Gastrocnemius medialis (tissue), 4 donors: Measurements from ENCODE around the gene ATP5F1D. TPM values are rescaled to one million over a fixed set of nuclear protein-coding genes. Genes with fewer than 3 reads are reported as not detected.

Experiments
- ATAC-seq, 2 donors: fragments of 150-250 bp; one replicate each; pipeline ENCODE4 v1.9.1; 2016
- DNase-seq, 2 donors: peaks; one replicate each; pipeline ENCODE4 v3.0.0-alpha.2; 2019
- H3K27ac ChIP-seq, 4 donors: fragments of 200-600 bp; sonication (generic); 1 replicate in 1 of 4; 2 replicates in 3 of 4; pipeline ENCODE4 v1.5.1; 2016 to 2018; ENCODE audit warnings: mild to moderate bottlenecking in 2 of 4, moderate library complexity in 1 of 4
- H3K27me3 ChIP-seq, 3 donors: fragments of 200-600 bp; sonication (generic) in 2 of 3; 1 replicate in 1 of 3; 2 replicates in 2 of 3; pipeline versions ENCODE4 v1.5.1 to v1.6.0; 2016 to 2019; ENCODE audit warnings: mild to moderate bottlenecking in 1 of 3, moderate library complexity in 1 of 3
- H3K36me3 ChIP-seq, 2 donors: fragments of 200-600 bp; sonication (generic) in 1 of 2; one replicate each; pipeline ENCODE4 v1.5.1; 2017 to 2018
- H3K4me1 ChIP-seq, 2 donors: fragments of 200-600 bp; sonication (generic) in 1 of 2; one replicate each; pipeline ENCODE4 v1.5.1; 2016 to 2017; ENCODE audit warnings: mild to moderate bottlenecking in 2 of 2
- H3K4me3 ChIP-seq, 4 donors: fragments of 200-600 bp; sonication (generic) in 3 of 4; 1 replicate in 1 of 4; 2 replicates in 3 of 4; pipeline ENCODE4 v1.5.1; 2016 to 2019; ENCODE audit warnings: mild to moderate bottlenecking in 2 of 4
- H3K9me3 ChIP-seq, 3 donors: fragments of 200-600 bp; sonication (generic) in 2 of 3; 1 replicate in 1 of 3; 2 replicates in 2 of 3; pipeline ENCODE4 v1.5.1; 2016 to 2019
- CTCF ChIP-seq, 5 experiments: fragments of 450-650 bp in 3 of 5; fragments of 200-600 bp in 2 of 5; sonication (generic) in 2 of 5; IDR thresholded peaks in 4 of 5; conservative IDR thresholded peaks in 1 of 5; 1 replicate in 4 of 5; 2 replicates in 1 of 5; pipeline ENCODE4 v1.5.1; 2016 to 2019; ENCODE audit warnings: antibody characterized with exemption in 5 of 5, mild to moderate bottlenecking in 3 of 5, moderate library complexity in 3 of 5
- POLR2A ChIP-seq, 2 donors: fragments of 450-650 bp; IDR thresholded peaks; one replicate each; pipeline ENCODE4 v1.6.1; 2017; ENCODE audit warnings: antibody characterized with exemption in 2 of 2, mild to moderate bottlenecking in 2 of 2, moderate library complexity in 2 of 2
- in situ Hi-C, 4 donors: fragments of 200-750 bp; cut with MboI; loops; one replicate each; pipeline versions ENCODE4 v1.15.0 to v1.8.0; 2017; ENCODE audit warnings: low sequenced_read_pairs in 4 of 4
- intact Hi-C: fragments of 100-400 bp; cut with DNase I; formaldehyde crosslinking; loops from one replicate; pipeline ENCODE4 v1.15.1; 2023; ENCODE audit warnings: low total_unique reads
- total RNA-seq, 4 donors: library from RNA; depleted of rRNA; stranded (reverse); fragments of >200 nt; gene quantifications; one replicate each; pipeline versions ENCODE4 v1.1.0 to v1.2.3, GENCODE V29; 2016

ATP5F1D gene
- total RNA-seq, 4 donors from 2014 or later: 189 to 442 (median 273) TPM

- no peaks in the 10 kb centered on the region for H3K9me3 ChIP-seq
- ATAC-seq: no peak
- DNase-seq: no peak
- TF ChIP-seq POLR2A (IDR thresholded peaks at IDR 0.05) (no peak), CTCF (IDR thresholded peaks at IDR 0.05 in 4 of 5, conservative IDR thresholded peaks at IDR 0.05 in 1 of 5) (no peak)
- no peak overlapping the region for H3K27ac ChIP-seq
- peaks cover 3 to 9% of the 10 kb centered on the region in 2 donors for H3K4me1 ChIP-seq
- no peak overlapping the region for H3K4me3 ChIP-seq
- intact Hi-C loops: no loop called here
- in situ Hi-C loops: no loop called here
- no peaks in the 10 kb centered on the region for H3K36me3 ChIP-seq
- peaks cover 4 to 6% (median 5%) of the 10 kb centered on the region in 3 donors for H3K27me3 ChIP-seq
Observed at GRCh38 chr19:1233115-1233667, 8.4 kb upstream of the ATP5F1D start.

DNA sequence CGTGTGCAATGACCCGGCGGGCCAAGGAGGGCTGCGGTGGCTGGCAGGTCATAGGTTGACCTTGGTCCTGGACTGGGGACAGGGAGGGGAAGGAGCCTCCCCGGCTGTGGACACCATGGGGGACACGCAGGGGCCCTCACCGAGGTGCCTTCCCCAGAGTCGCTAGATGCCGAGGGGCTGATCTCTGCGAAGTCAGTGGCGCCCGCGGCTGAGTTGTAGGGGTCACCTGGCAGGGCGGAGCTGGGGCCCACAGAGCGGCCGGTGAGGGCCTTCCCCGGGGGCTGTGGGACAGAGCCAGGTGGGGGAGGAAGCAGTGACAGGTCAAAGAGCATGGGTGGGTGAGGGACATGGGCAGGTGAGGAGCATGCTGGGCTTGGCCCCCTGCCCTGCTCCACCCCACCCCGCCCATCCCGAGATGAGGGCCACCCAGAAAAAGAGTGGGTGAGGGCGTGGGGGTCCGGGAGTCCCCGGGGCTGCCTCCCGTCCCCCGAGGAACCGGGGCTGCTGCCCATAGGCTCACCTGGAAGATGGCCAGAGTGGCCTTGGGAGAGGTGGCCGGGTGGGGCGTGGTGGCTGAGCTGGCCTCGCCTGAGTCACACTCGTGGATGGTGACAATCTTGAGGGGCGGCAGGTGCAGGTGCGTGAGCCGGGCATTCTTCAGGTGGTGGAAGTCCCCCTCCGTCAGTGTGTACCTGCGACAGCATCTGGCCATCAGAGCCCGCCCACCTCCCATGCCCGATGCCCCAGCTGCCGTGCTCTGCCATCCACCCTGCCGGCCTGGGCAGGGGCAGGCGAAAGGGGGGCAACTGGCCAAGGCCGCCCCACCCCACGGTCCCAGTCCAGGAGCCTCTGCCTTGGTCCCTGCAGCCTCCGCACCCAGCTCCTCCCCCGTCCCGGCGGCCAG, 7.2 kb upstream of the ATP5F1D start:
- in situ Hi-C loops (no loop called here), intact Hi-C loops (no loop called here)

DNA sequence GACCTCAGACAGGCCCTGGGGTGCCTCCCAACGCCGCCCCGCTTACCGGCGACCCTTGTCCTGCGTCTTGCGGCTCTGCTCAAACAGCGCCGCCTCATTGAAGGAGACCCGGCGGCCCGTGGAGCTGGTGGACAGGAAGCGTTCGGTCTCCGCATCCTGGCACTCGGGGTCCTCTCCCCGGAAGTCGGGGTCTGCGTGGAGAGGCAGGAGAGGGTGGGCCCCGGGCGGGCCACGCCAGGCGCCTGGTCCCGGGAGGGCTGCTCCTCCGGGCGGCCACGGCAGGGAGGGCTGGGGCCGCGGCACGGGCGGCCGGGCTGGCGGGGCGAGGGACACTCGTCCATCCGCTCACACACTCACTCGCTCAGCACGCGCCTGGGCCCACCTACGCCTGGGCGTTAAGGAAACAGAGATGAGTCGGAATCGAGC, 6.6 kb upstream of the ATP5F1D start:
- DNase-seq: no peak
- Histone ChIP-seq H3K27me3 (peaks cover 4 to 6% (median 5%) of the 10 kb centered on the region in 3 donors), H3K36me3 (no peaks in the 10 kb centered on the region), H3K27ac (no peak overlapping the region), H3K4me3 (no peak overlapping the region), H3K4me1 (peaks cover 3 to 15% of the 10 kb centered on the region in 2 donors), H3K9me3 (no peaks in the 10 kb centered on the region)
- in situ Hi-C loops: no loop called here
- ATAC-seq: no peak
- TF ChIP-seq CTCF (IDR thresholded peaks at IDR 0.05 in 4 of 5, conservative IDR thresholded peaks at IDR 0.05 in 1 of 5) (no peak), POLR2A (IDR thresholded peaks at IDR 0.05) (no peak)
- intact Hi-C loops: no loop called here

More for the DNA sequence above, 7.2 kb upstream of the ATP5F1D start:
- TF ChIP-seq CTCF (IDR thresholded peaks at IDR 0.05 in 4 of 5, conservative IDR thresholded peaks at IDR 0.05 in 1 of 5) (no peak), POLR2A (IDR thresholded peaks at IDR 0.05) (no peak)
- Histone ChIP-seq H3K27ac (no peak overlapping the region), H3K4me3 (no peak overlapping the region), H3K27me3 (peaks cover 4 to 6% (median 5%) of the 10 kb centered on the region in 3 donors), H3K9me3 (no peaks in the 10 kb centered on the region), H3K4me1 (peaks cover 3 to 15% of the 10 kb centered on the region in 2 donors), H3K36me3 (no peaks in the 10 kb centered on the region)
- no peak for ATAC-seq
- DNase-seq: no peak

GRCh38 chr19:1235625-1236538, 5.7 kb upstream of the ATP5F1D start:
- DNase-seq (no peak), ATAC-seq (no peak)
- Histone ChIP-seq H3K4me1 (peaks cover 8 to 20% of the 10 kb centered on the region in 2 donors), H3K4me3 (no peak overlapping the region), H3K9me3 (no peaks in the 10 kb centered on the region), H3K27me3 (peaks cover 4 to 6% (median 5%) of the 10 kb centered on the region in 3 donors), H3K36me3 (no peaks in the 10 kb centered on the region), H3K27ac (no peak overlapping the region)
- no peak for TF ChIP-seq CTCF (IDR thresholded peaks at IDR 0.05 in 4 of 5, conservative IDR thresholded peaks at IDR 0.05 in 1 of 5)
- no peak for TF ChIP-seq POLR2A (IDR thresholded peaks at IDR 0.05)
- intact Hi-C loops (no loop called here), in situ Hi-C loops (no loop called here)
